ENCODE measurements around the gene LRP11.
"Not testable (repeated sequence)": the region's sequence is repeated elsewhere in the genome, so short reads cannot be mapped to it uniquely, and the experiment has no call there.

Gene LRP11

GRCh38 chr6:149909701-149910470, 45.7 kb upstream of the LRP11 start:
- H3K27me3 ChIP-seq (replicated peaks; ENCODE audit: control insufficient read depth, insufficient read depth, low read length): no peaks in the 10 kb centered on the region; the same call in 1 of the 2 replicates
- TF ChIP-seq CTCF (IDR thresholded peaks at IDR 0.05; ENCODE audit: insufficient read depth, low read length, poor library complexity, severe bottlenecking): no peak
- no peak overlapping the region for H3K4me3 ChIP-seq (replicated peaks; ENCODE audit: low read depth, low read length)
- DNase-seq (ENCODE audit: extremely low read depth, insufficient read length): no peak
- no peaks in the 10 kb centered on the region for H3K36me3 ChIP-seq (ENCODE audit: control insufficient read depth, insufficient read depth, low read length)

GRCh38 chr6:149908480-149908879, 44.3 kb upstream of the LRP11 start:
- H3K36me3 ChIP-seq (ENCODE audit: control insufficient read depth, insufficient read depth, low read length); H3K27me3 ChIP-seq (replicated peaks; ENCODE audit: control insufficient read depth, insufficient read depth, low read length); H3K4me3 ChIP-seq (replicated peaks; ENCODE audit: low read depth, low read length); DNase-seq (ENCODE audit: extremely low read depth, insufficient read length): not testable (repeated sequence)

- Histone ChIP-seq H3K36me3 (ENCODE audit: control insufficient read depth, insufficient read depth, low read length) (no peaks in the 10 kb centered on the region), H3K27me3 (replicated peaks; ENCODE audit: control insufficient read depth, insufficient read depth, low read length) (no peaks in the 10 kb centered on the region), H3K4me3 (replicated peaks; ENCODE audit: low read depth, low read length) (no peak overlapping the region)
- no peak for DNase-seq (ENCODE audit: extremely low read depth, insufficient read length)
- TF ChIP-seq CTCF (IDR thresholded peaks at IDR 0.05; ENCODE audit: insufficient read depth, low read length, poor library complexity, severe bottlenecking): no peak
Observed at GRCh38 chr6:149907317-149907716, 43.2 kb upstream of the LRP11 start.

GRCh38 chr6:149906405-149906804, 42.2 kb upstream of the LRP11 start:
- no peaks in the 10 kb centered on the region; the same call in 1 of the 2 replicates for H3K27me3 ChIP-seq (replicated peaks; ENCODE audit: control insufficient read depth, insufficient read depth, low read length)
- no peak for DNase-seq (ENCODE audit: extremely low read depth, insufficient read length)
- no peak for TF ChIP-seq CTCF (IDR thresholded peaks at IDR 0.05; ENCODE audit: insufficient read depth, low read length, poor library complexity, severe bottlenecking)
- H3K4me3 ChIP-seq (replicated peaks; ENCODE audit: low read depth, low read length): no peak overlapping the region
- no peaks in the 10 kb centered on the region for H3K36me3 ChIP-seq (ENCODE audit: control insufficient read depth, insufficient read depth, low read length)

GRCh38 chr6:149905911-149906371, 41.8 kb upstream of the LRP11 start:
- H3K36me3 ChIP-seq (ENCODE audit: control insufficient read depth, insufficient read depth, low read length): no peaks in the 10 kb centered on the region
- no peak overlapping the region for H3K4me3 ChIP-seq (replicated peaks; ENCODE audit: low read depth, low read length)
- DNase-seq (ENCODE audit: extremely low read depth, insufficient read length): no peak
- no peaks in the 10 kb centered on the region; the same call in 1 of the 2 replicates for H3K27me3 ChIP-seq (replicated peaks; ENCODE audit: control insufficient read depth, insufficient read depth, low read length)
- no peak for TF ChIP-seq CTCF (IDR thresholded peaks at IDR 0.05; ENCODE audit: insufficient read depth, low read length, poor library complexity, severe bottlenecking)

GRCh38 chr6:149905371-149905910, 41.3 kb upstream of the LRP11 start:
- no peak overlapping the region for H3K4me3 ChIP-seq (replicated peaks; ENCODE audit: low read depth, low read length)
- no peaks in the 10 kb centered on the region; the same call in none of the 2 replicates for H3K27me3 ChIP-seq (replicated peaks; ENCODE audit: control insufficient read depth, insufficient read depth, low read length)
- no peak for TF ChIP-seq CTCF (IDR thresholded peaks at IDR 0.05; ENCODE audit: insufficient read depth, low read length, poor library complexity, severe bottlenecking)
- no peaks in the 10 kb centered on the region for H3K36me3 ChIP-seq (ENCODE audit: control insufficient read depth, insufficient read depth, low read length)
- no peak for DNase-seq (ENCODE audit: extremely low read depth, insufficient read length)

Data from GM06990 (cell line).